ENCODE measurements around the gene RHOH.

DNA sequence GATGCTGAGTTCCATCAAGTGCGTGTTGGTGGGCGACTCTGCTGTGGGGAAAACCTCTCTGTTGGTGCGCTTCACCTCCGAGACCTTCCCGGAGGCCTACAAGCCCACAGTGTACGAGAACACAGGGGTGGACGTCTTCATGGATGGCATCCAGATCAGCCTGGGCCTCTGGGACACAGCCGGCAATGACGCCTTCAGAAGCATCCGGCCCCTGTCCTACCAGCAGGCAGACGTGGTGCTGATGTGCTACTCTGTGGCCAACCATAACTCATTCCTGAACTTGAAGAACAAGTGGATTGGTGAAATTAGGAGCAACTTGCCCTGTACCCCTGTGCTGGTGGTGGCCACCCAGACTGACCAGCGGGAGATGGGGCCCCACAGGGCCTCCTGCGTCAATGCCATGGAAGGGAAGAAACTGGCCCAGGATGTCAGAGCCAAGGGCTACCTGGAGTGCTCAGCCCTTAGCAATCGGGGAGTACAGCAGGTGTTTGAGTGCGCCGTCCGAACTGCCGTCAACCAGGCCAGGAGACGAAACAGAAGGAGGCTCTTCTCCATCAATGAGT is 46.6 kb downstream of the RHOH start:
- TF ChIP-seq ZBTB33 (CRISPR knock-in tag; IDR thresholded peaks at IDR 0.05) (no peak), ZNF184 (CRISPR knock-in tag; IDR thresholded peaks at IDR 0.05) (no peak), HDGF (IDR thresholded peaks at IDR 0.05) (no peak), SRSF1 (IDR thresholded peaks at IDR 0.05; ENCODE audit: low read depth, low read length) (no peak), USF2 (CRISPR knock-in tag; IDR thresholded peaks at IDR 0.05) (no peak), NRF1 (conservative IDR thresholded peaks at IDR 0.05 in 1 of 2, IDR thresholded peaks at IDR 0.05 in 1 of 2) (no peak)

All from K562 (cell line).